SW 1271 (cell line): ENCODE data around the gene C1QTNF9.
"Not testable (repeated sequence)": the region's sequence is repeated elsewhere in the genome, so short reads cannot be mapped to it uniquely, and the experiment has no call there.

ENCODE experiments used
- DNase-seq, 2 experiments: peaks; one replicate each; lab custom pipeline; 2025; lab: John Stamatoyannopoulos, UW

The C1QTNF9 gene, protein sequence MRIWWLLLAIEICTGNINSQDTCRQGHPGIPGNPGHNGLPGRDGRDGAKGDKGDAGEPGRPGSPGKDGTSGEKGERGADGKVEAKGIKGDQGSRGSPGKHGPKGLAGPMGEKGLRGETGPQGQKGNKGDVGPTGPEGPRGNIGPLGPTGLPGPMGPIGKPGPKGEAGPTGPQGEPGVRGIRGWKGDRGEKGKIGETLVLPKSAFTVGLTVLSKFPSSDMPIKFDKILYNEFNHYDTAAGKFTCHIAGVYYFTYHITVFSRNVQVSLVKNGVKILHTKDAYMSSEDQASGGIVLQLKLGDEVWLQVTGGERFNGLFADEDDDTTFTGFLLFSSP

DNA sequence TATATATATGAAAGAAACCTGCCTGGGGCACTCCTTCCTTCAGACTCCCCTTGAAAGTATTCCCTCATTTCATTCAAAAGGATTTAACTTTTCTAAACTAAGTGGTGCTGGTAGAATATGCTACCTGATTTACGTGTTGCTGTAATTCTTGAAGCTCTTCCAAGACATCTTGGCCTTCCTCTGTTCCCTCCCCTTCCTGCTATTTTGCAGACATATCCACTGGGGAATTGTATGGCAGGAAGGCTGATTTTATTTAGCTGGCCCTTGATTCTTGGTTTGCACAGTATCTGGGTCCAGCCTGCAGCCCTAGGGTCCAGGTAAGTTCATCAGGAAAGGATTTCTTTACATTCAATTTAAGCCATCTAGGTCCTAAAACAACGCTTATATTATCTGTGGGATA, at the start of gene C1QTNF9:
Gene C1QTNF9, plus strand, starts transcription at position 281 of the 400 bp plus-strand sequence. CDS start 6,424 bp downstream, outside the sequence.
- DNase-seq: not testable (repeated sequence)

DNA sequence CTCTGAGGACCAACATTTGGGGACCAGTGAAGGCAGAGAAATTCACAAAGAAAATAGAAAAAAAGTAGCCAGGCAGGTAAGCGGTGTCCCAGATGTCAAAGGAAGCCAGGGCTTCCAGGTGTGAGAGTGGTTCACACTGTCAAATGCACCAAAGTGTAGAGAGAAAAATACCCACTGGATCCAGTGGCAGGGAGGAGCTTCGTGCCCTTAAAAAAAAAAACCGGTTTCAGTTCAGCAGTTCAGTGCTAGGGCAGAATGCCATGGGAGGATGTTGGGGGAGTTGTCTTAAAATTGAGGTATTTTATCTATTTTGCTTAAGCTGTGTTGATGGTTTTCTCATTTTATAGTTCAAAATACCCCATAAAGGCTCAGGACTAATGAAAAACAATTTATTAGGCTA, 47.8 kb upstream of the C1QTNF9 start:
- DNase-seq: no peak

DNA sequence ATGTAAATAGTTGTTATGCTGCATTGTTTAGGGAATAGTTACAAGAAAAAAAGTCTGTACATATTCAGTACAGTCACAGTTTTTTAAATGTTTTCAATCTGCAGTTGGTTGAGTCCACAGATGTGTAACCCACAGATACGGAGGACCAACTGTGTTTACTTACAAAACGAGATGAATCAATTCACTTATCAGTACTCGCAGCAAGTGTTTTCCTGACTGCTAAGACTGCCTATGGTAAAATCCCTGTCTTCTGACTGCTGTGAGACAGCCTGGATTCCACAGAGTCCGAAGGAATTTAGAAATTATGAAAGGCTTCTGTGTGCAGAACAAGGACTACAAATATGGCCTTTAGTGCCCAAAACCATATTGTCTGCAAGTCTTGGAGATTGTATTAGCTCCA, 45.7 kb upstream of the C1QTNF9 start:
- DNase-seq: no peak

DNA sequence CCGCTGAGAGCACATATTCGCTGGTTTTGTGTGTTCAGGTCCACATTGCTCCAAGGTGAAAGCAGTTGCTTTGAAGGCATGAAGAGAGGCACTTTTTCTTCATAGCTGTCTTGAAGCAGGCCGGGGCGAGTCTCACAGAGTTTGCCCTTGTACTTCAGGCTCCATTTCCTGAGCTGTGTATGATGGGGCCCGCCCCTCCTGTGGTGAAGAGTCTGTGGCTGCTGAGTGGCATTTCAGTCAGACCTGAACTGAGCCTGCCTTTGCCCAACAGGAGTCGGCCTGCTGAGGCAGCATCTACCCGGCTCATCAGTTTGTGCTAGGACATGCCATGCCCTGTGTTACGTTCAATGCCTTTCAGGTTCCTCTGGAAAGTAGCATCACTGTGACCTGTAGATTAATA, 44.4 kb upstream of the C1QTNF9 start:
- DNase-seq: no peak

DNA sequence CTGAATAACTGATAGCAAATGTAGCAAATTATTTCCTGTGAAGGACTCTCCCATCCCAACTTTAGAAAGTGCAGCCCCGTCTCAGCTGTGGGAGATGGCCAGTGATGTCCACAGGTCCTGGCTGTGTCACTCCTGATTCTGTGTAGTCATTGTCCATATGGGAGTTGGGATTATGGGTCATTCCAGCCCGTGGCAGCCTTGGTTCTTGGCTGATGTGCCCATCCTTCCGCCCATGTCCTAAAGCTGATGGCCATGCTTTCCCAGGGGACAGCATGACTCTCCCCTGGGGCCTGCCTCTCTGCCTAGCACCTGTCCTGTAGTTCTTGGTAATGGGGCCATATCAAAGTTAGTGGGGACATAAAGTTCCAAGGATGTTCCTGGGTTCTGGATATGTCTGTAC, 43.9 kb upstream of the C1QTNF9 start:
- no peak for DNase-seq

DNA sequence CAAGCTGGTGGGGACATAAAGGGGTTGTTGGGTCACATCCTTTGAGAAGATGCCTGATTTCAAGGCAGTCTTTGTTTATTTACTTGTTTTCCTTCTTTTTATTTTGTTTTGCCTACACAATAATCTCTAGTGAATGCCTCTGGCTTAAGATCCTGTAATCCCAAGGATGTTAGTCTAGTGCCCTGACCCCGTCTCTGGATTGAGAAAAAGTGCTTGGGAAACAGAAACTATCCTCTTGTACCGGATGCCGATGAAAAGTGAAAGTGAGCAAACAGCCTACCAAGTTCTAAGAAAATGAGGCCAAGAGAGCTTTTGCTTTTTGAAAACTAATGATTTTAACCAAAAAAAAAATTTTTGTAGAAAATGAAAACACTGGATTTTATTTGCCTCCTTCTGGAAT, 42.1 kb upstream of the C1QTNF9 start:
- DNase-seq: no peak

DNA sequence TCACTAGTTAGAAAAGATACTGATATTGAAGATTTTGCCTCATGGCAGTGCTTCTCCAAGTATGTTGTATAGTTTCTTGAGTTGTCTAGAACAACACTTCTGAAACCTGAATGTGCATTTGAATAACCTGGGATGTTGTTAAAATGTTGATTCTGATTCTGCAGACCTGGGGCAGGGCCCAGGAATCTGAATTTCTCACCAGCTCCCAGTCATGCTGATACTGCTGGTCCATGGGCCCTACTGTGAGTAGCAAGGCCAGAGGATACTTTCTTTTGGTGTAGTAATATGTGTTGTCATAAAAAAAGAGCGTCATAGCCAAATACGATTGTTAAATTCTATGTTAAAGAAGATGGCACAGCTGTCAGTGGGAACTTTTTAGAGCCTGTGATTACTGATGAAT, 41.6 kb upstream of the C1QTNF9 start:
- no peak for DNase-seq

DNA sequence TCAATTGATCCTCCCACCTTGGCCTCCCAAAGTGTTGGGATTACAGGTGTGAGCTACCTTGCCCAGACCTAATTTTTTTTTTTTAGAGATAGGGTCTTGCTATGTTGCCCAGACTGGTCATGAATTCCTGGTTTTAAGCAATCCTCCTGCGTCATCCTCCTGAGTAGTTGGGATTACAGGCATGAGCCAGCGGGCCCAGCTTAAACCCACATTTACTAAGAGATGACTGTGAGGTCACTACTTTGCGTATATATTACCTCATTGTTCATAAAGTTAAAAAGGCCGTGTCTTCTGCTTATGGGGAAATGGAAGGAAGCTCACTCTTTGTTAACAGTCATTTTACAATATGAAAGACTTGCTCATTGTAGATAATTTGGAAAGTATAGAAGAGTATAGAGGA, 39.6 kb upstream of the C1QTNF9 start:
- no peak for DNase-seq

DNA sequence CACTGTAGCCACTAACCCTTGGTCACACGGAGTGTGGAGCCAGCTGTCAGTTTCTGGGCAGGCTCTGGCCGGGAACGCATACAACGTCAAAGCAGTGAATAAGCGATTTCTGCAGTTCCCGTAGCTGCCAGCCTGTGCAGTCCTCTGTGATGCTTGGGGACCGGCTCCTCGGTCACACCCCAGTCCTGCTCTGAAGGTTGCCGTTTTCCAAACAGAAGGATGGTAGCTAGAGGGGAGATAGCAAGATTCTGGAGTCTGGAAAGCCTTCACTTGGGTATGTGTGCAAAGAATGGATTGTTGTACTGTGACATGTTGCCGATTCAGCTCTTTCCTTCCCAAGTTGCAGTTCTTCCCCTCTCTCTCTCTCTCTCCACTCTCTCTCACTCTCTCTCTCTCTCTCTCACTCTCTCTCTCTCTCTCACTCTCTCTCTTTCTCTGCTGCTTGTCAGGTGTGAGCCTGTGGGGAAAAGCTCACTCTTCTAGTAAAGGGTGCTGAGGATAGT, 38.7 kb upstream of the C1QTNF9 start:
- no peak for DNase-seq

DNA sequence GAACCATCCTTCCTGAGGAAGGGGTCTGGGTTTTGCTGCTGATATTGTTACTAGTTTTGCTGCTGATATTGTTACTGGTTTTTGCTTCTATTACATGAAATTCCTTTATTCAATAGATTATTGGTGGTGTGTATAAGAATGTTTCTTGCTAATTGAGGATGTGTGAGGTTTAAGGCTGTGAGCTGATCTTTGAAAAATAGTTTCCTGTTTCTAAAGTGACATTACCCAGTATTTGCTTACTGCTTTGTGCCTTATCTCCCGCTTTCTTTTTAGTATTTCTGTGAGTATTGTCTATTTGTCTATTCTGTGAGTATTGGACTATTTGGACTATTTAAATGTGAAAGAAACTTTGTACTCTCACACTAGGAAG, 38.2 kb upstream of the C1QTNF9 start:
- no peak for DNase-seq

DNA sequence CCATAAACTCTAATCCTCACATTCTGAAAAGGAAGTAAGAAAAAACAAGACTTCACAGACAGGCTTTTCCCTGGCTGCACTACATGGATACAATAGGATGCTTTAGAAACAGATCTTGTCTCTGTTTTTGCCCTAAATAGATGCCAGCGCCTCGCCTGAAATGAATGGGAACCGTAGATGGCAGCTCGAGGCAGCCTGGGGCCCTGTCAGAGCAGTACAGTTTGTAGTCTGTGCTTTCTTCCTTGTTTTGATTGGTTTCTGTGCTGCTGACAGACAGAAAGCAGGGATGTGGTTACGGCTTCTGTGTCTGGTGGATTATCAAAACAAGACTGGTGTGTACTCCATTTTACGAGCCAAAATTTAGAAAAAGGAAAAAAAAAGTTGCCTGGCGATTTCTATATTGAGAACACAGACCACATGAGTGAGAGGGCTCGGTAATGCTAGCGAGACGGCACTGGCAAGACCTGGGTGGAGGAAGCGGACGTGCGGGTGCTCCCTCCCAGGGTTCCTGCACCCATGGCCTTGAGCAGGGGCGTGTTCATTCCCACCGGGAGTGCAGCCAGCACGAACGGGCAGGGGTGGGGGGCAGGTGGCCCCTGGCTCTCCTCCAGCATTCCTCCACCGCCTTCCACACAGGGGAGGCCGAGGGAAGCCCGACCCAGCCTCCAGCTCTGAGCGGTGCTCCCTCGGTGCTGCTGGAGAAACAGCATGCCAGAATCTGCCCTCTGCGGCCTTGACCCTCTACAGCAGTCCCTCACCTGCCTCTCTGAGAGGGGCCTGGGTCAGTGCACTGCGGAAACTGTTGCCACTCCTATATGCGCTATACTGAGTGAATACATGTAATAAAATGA, 37.6 kb upstream of the C1QTNF9 start:
- no peak for DNase-seq

DNA sequence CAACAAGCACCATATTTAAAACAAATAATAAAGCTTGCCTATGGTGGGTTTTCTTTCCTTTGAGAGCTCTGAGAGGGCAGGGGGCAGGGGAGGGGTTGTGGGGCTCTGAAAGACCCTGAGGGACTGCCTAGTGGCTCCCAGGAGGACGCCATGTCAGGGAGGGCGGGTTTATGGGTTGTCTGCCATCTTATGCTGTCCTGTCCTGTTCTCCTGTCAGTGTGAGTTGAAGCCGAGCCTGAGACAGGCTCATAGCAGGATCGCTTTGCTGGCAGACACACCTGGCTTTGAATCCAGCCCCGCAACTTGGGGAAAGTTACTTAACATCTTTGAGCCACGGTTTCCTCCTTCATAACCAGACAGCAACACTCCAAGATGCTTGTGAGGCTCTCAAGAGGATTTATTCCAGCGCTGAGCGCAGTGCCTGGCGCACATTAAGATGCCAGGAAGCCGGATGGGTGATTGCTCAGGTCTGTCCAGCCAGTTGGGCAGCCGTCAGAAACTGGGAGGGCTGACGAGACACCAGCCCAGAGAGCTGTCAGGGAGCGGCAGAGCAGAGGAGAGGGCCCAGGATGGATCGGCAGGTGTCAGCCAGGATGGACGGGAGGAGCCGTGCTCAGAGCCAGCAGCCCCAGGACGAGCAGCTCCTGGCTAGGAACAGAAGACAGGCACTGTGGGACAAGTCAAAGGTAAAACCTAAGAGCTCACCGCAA, 36.8 kb upstream of the C1QTNF9 start:
- no peak for DNase-seq

DNA sequence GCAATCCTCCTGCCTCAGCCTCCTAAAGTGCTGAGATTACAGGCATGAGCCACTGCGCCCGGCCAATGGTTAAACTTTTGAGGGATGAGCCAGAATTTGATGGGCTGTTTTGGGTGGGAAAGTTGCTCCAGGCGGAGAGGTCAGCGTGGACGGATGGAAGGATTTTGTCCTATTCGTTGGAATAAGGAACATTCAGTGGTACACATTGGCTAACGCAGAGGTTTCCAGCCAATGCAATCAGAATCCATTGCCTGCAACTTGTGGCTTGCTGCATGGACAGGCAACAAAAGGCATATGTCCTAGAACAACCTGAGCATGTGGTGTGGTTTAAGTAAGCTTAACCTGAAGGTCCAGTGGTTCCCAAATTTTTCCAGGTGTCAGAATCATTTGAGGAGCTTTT, 35.5 kb upstream of the C1QTNF9 start:
- no peak for DNase-seq

DNA sequence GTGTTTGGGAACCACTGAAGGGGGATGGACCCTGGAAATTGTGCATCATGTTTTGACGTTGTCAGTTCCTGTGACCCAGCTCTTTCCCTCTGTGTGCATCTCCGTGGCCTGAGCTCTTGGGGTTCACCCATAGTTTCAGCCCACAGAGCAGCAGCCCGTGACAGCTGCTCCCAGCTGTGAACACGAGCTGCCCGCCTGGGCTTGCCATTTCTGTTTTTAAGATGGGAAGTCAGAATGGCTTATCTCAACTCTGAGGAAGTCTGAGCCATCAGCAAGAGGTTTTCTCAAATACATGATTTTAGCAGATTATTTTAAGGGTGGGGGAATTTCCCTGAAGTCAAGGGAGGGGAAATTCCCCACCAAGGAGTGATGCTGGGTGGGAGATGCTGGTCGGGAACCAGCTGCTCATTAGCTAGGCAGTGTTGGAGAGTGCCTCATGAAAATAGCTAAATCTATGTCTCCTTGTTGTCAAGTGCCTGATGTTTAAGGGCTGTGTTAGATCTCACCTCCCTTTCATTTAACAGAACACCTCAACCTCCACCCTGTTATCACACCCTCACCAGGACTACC, 34.8 kb upstream of the C1QTNF9 start:
- DNase-seq: no peak

DNA sequence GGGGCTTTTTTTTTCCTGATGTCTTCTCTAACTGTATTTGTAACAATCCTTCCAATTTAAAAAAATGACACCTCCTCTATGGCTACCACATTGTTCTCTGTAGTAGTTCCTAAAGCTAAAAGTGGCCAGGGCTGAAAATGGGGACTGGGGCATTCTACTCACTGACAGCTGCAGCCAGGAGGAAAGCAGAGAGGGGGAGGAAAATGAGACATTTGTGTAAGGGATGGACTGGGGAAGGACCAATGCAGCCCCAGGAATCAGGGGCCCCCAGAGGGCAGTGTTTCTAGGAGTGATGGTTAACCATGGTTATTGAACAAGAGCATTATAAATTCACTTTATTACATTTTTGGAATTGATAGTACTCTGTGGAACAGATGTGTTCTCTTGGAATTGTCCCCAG, 34.3 kb upstream of the C1QTNF9 start:
- no peak for DNase-seq

DNA sequence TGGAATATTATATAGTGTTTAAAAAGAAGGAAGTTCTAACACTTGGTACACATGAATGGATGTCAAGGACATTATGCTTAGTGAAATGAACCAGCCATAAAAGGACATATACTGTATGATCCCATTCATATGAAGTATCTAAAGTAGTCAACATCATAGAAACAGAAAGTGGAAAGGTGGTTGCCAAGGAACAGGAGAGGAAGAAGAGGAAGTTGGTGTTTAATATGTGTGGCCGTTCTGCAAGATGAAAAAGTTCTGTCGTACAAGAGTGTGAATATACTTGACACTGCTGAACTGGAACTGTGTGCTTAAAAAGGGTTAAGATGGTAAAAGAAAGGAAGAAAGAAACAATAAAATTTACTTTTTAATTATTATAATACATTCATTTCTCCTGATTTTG, 33.1 kb upstream of the C1QTNF9 start:
- no peak for DNase-seq

DNA sequence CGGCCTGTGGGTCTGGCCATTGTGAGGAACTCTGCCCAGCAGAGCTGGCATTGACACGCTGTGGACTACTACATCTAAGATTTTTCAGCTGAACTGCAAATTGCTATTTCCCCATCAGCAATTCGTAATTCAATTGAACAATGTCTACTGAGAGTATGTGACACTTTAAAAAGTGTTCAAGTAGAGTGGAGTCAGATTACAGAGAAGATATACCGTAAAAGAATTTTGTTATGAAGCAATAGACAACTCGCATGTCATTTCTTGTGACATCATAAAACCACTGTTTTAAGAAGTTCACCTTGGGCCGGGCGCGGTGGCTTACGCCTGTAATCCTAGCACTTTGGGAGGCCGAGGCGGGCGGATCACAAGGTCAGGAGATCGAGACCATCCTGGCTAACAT, 32.5 kb upstream of the C1QTNF9 start:
- DNase-seq: no peak

DNA sequence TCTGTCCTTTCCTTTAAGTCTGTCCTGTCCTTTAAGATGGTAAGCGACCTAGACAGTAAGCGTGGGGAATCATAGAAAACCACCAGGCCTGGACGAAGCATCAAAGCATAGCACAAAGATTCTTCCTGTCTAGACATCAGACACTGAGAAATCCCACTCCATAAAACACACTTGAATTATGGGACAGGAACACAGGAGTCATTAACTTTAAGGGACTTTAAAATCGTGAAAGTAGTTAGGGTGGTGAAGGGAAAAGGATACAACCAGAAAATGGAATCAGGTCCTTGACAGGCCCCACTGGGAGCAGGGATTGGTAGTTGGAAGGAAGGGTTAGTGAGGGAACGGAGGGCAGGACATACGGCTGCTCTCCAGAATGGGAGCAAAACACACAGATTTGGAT, 31.6 kb upstream of the C1QTNF9 start:
- DNase-seq: no peak

DNA sequence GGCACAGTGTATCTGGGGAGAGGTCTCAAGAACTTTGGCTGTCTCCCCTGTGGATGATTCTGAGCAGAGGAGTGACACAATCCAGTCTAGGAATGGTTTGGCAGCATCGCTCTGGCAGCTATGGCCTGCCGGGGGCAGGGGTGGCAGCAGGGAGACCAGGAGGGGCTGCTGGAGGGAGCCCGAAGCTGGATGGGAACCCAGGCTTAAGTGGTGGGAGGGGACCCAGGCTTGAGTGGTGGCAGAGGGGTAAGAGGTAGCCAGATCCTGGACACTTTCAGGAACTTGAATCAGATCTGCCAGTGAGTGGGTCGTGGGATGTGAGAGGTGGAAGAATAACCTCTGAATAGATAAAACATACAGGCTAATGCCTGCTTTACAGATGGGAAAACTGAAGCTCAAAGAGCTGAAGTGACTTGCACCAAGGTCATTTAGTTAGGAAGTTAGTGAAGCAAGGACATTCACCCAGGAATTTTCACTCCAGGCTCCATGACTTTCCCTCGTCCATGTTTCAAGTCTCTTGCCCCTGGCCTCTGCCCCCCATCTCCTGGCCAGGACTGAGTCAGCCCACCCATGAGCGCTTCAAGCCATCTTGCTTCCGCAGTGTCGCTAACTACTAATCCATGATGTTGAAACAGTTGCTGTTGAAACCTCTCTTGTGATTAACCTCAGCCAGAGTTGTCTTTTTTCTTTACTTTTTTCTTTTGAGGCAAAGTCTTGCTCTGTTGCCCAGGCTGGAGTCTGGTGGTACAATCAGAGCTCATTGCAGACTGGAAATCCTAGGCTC, 29.9 kb upstream of the C1QTNF9 start:
- no peak for DNase-seq

DNA sequence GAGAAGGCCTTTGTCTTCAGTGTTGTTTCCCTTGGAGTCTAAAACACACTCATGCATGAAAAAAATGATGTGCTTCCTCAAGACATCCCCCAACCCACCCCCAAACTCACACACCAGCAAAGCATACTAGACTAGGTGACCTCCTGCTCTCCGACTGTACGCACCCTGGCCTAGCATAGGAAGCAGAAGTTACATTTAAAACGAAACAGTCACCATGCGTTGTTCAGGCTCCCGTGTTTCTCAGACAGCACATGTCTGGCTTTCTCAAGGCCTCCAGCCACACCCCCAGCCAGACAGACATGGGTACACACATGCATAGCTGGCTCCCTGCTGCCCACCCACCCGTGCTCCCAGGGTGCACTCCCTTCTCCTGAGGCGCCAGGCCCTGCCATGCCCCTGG, 28.7 kb upstream of the C1QTNF9 start:
- DNase-seq: no peak

DNA sequence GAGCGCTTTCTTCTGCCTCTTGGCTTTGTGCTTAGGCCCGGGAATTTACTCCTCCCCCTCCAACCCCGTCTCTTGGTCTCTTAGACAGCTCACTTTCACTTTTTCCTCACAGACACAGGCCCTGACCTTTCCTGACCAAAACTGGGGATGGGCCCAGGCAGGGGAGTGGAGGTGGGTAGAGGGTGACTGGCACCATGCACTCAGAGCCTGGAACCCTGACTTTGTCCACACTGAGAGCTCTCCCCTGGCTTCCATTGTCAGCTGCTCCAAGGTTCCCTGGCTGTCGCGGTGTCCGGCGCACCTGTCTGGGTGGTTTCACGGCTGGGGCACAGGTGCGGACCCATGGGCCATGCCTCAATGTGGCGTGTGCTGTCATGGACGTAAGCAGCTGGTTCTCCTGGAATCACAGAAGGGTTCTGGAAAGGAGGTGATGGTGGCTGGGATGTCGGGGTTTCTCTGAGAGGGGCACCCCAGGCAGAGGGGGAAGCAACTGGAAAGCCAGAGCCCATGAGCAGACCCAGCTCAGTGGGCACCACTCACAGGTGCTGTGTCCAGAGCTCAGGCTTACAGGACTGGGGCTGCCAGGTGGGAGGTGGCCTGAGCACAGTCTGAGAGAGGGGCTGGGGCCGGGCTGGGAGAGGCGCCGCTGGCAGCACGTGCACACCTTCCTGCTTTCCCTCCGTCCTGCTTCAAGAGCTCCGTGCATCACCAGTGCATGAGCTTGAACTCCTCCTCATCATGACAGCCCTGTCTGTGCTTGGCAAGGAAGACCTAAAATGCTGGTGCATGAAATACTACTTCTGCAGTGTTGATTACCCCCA, 28.0 kb upstream of the C1QTNF9 start:
- DNase-seq: no peak
